Measurements from ENCODE around the gene ABCA4.

Gene ABCA4

GRCh38 chr1:94132111-94132510 lies 11.2 kb upstream of the ABCA4 start:
- no peak for TF ChIP-seq CTCF (IDR thresholded peaks at IDR 0.05; ENCODE audit: insufficient read depth, missing control alignments)
- no peak for DNase-seq (ENCODE audit: insufficient read length, low spot score)
- no peak for FAIRE-seq

- TF ChIP-seq CTCF (IDR thresholded peaks at IDR 0.05; ENCODE audit: insufficient read depth, missing control alignments): no peak
- no peak for FAIRE-seq
- no peak for DNase-seq (ENCODE audit: insufficient read length, low spot score)
These were observed 10.1 kb upstream of the ABCA4 start for GRCh38 chr1:94130851-94131595.

- TF ChIP-seq CTCF (IDR thresholded peaks at IDR 0.05; ENCODE audit: insufficient read depth, missing control alignments): no peak
- FAIRE-seq (no peak), DNase-seq (ENCODE audit: insufficient read length, low spot score) (no peak)
These were observed 5.7 kb upstream of the ABCA4 start for GRCh38 chr1:94126651-94127050.

- FAIRE-seq: no peak
- no peak for TF ChIP-seq CTCF (IDR thresholded peaks at IDR 0.05; ENCODE audit: insufficient read depth, missing control alignments)
- no peak for DNase-seq (ENCODE audit: insufficient read length, low spot score)
These were observed 4.9 kb upstream of the ABCA4 start for GRCh38 chr1:94125551-94126514.

GRCh38 chr1:94124538-94124937 lies 3.6 kb upstream of the ABCA4 start:
- no peak for TF ChIP-seq CTCF (IDR thresholded peaks at IDR 0.05; ENCODE audit: insufficient read depth, missing control alignments)
- no peak for DNase-seq (ENCODE audit: insufficient read length, low spot score)
- FAIRE-seq: no peak

GRCh38 chr1:94122201-94122970 lies 1.4 kb upstream of the ABCA4 start:
- FAIRE-seq (no peak), DNase-seq (ENCODE audit: insufficient read length, low spot score) (no peak)
- TF ChIP-seq CTCF (IDR thresholded peaks at IDR 0.05; ENCODE audit: insufficient read depth, missing control alignments): no peak

All from D721Med (cell line).